GM21737 (cell line): Measurements from ENCODE around the gene MYH13.
A peak's percentile ranks its signal among the peaks of the same experiment; 100 is the strongest.

Source experiments
- ATAC-seq: cut with Tn5 transposase; IDR thresholded peaks from one replicate; pipeline ENCODE4 v1.9.1; 2021; ENCODE audit warnings: mild to moderate bottlenecking, moderate library complexity; ENCODE audit not compliant: unreplicated experiment

The MYH13 gene

GRCh38 chr17:10262451-10262850, 110.4 kb downstream of the MYH13 start:
- ATAC-seq, result no peak

- ATAC-seq, result no peak
Measured at GRCh38 chr17:10261098-10261497, 111.7 kb downstream of the MYH13 start.

GRCh38 chr17:10251212-10251948, 121.4 kb downstream of the MYH13 start:
- peak; percentile 60 for ATAC-seq
